ENCODE data around the gene PER1. TPM values are rescaled to one million over a fixed set of nuclear protein-coding genes. Genes with fewer than 3 reads are reported as not detected.

PER1 gene
- total RNA-seq, 2 donors from 2014 or later = 19.7 to 43.6 TPM

- no peaks in the 10 kb centered on the region for H3K9me3 ChIP-seq
- no peaks in the 10 kb centered on the region for H3K4me1 ChIP-seq
- intact Hi-C loops (cut with DNase I) = loop anchor here (2.0 kb wide), 2 partner anchors 37 to 65 kb away; no protein-coding TSS in a partner anchor
- DNase-seq = peak; percentile 94
- no peak for TF ChIP-seq CTCF (IDR thresholded peaks at IDR 0.05)
- no peaks in the 10 kb centered on the region for H3K27me3 ChIP-seq
- H3K9ac ChIP-seq (ENCODE audit: low read depth in 2 of 2, low read length in 2 of 2) = peak overlapping the region; percentile 72 to 94
- H3K36me3 ChIP-seq = no peaks in the 10 kb centered on the region
- peak overlapping the region; percentile 75 for H3K4me3 ChIP-seq
- peak overlapping the region; percentile 96 for H3K27ac ChIP-seq
Measured at GRCh38 chr17:8185582-8186445, 33.6 kb upstream of the PER1 start.

GRCh38 chr17:8176998-8177731, 25.0 kb upstream of the PER1 start:
- Histone ChIP-seq H3K27ac (peak overlapping the region; percentile 59), H3K4me3 (peak overlapping the region; percentile 64), H3K4me1 (peaks cover 6% of the 10 kb centered on the region), H3K9me3 (no peaks in the 10 kb centered on the region), H3K36me3 (no peaks in the 10 kb centered on the region), H3K9ac (ENCODE audit: low read depth in 2 of 2, low read length in 2 of 2) (peak overlapping the region; percentile 87 to 89), H3K27me3 (no peaks in the 10 kb centered on the region)
- intact Hi-C loops (cut with DNase I) = no loop called here
- no peak for DNase-seq
- no peak for TF ChIP-seq CTCF (IDR thresholded peaks at IDR 0.05)

- intact Hi-C loops (cut with DNase I) = no loop called here
- peaks cover 6% of the 10 kb centered on the region for H3K4me1 ChIP-seq
- no peak for TF ChIP-seq CTCF (IDR thresholded peaks at IDR 0.05)
Measured at GRCh38 chr17:8176197-8176940, 24.2 kb upstream of the PER1 start, which contains the start of gene TMEM107. TSS of gene TMEM107 (minus strand) at chr17:8176380. CDS start at chr17:8176286, 94 bp downstream.

GRCh38 chr17:8175795-8176196, 23.6 kb upstream of the PER1 start:
- peak; percentile 49 for DNase-seq
- peak overlapping the region; percentile 59 for H3K27ac ChIP-seq
- H3K4me1 ChIP-seq = peaks cover 6% of the 10 kb centered on the region
- peak overlapping the region; percentile 56 to 87 for H3K9ac ChIP-seq (ENCODE audit: low read depth in 2 of 2, low read length in 2 of 2)
- H3K27me3 ChIP-seq = no peaks in the 10 kb centered on the region
- TF ChIP-seq CTCF (IDR thresholded peaks at IDR 0.05) = no peak
- no peaks in the 10 kb centered on the region for H3K9me3 ChIP-seq
- peak overlapping the region; percentile 64 for H3K4me3 ChIP-seq
- H3K36me3 ChIP-seq = no peaks in the 10 kb centered on the region
- intact Hi-C loops (cut with DNase I) = no loop called here

More at GRCh38 chr17:8176197-8176940, 24.2 kb upstream of the PER1 start, which contains the start of gene TMEM107:
- DNase-seq = peak; percentile 94
- no peaks in the 10 kb centered on the region for H3K9me3 ChIP-seq
- no peaks in the 10 kb centered on the region for H3K27me3 ChIP-seq
- peak within 1 kb of the TSS; percentile 87 to 89 for H3K9ac ChIP-seq (ENCODE audit: low read depth in 2 of 2, low read length in 2 of 2)
- H3K36me3 ChIP-seq = no peaks in the 10 kb centered on the region
- H3K27ac ChIP-seq = peak within 1 kb of the TSS; percentile 59
- H3K4me3 ChIP-seq = peak within 1 kb of the TSS; percentile 64

GRCh38 chr17:8173871-8174322, 21.7 kb upstream of the PER1 start:
- intact Hi-C loops (cut with DNase I) = no loop called here
- no peak for TF ChIP-seq CTCF (IDR thresholded peaks at IDR 0.05)
- peaks cover 6% of the 10 kb centered on the region for H3K4me1 ChIP-seq
- H3K4me3 ChIP-seq = peak overlapping the region; percentile 27
- DNase-seq = no peak
- H3K36me3 ChIP-seq = no peaks in the 10 kb centered on the region
- H3K9ac ChIP-seq (ENCODE audit: low read depth in 2 of 2, low read length in 2 of 2) = peak overlapping the region; percentile 48 to 78
- no peaks in the 10 kb centered on the region for H3K27me3 ChIP-seq
- H3K27ac ChIP-seq = peak overlapping the region; percentile 82
- no peaks in the 10 kb centered on the region for H3K9me3 ChIP-seq

Data from colonic mucosa (tissue), 4 donors.